Tongue (tissue), 2 donors: Measurements from ENCODE around the gene IFI44L. TPM values are rescaled to one million over a fixed set of nuclear protein-coding genes. Genes with fewer than 3 reads are reported as not detected.

Source experiments
- DNase-seq: peaks from one replicate; pipeline ENCODE4 v3.0.0-alpha.2; 2015
- total RNA-seq: library from RNA; depleted of rRNA; stranded (reverse); fragments of >200 nt; gene quantifications from one replicate; pipeline ENCODE4 v1.2.3, GENCODE V29; 2014

IFI44L gene
- total RNA-seq, 1 donor from 2014 or later = 4.7 TPM

GRCh38 chr1:78641558-78641957, 21.3 kb downstream of the IFI44L start:
- DNase-seq = no peak

GRCh38 chr1:78645723-78646122, 25.5 kb downstream of the IFI44L start:
- no peak for DNase-seq

GRCh38 chr1:78647238-78647637, 27.0 kb downstream of the IFI44L start:
- no peak for DNase-seq

- DNase-seq = peak; percentile 94
These were observed 29.4 kb downstream of the IFI44L start, which contains the start of gene IFI44 for GRCh38 chr1:78649628-78650027. Gene IFI44, plus strand, starts transcription at chr1:78649831. Its CDS starts 365 bp downstream, at chr1:78650196.

GRCh38 chr1:78650114-78650660, 29.9 kb downstream of the IFI44L start:
- peak; percentile 37 for DNase-seq

GRCh38 chr1:78651241-78651640, 31.0 kb downstream of the IFI44L start:
- peak; percentile 64 for DNase-seq

GRCh38 chr1:78652019-78652560, 31.8 kb downstream of the IFI44L start:
- DNase-seq = no peak

GRCh38 chr1:78658901-78659300, 38.7 kb downstream of the IFI44L start:
- no peak for DNase-seq

- no peak for DNase-seq
These were observed 43.7 kb downstream of the IFI44L start for GRCh38 chr1:78663923-78664322.

- DNase-seq = no peak
These were observed 44.5 kb downstream of the IFI44L start for GRCh38 chr1:78664763-78665162.

- no peak for DNase-seq
These were observed 45.6 kb downstream of the IFI44L start for GRCh38 chr1:78665809-78666208.

GRCh38 chr1:78667939-78668338, 47.7 kb downstream of the IFI44L start:
- no peak for DNase-seq

GRCh38 chr1:78668427-78668826, 48.2 kb downstream of the IFI44L start:
- DNase-seq = no peak

- no peak for DNase-seq
These were observed 52.2 kb downstream of the IFI44L start for GRCh38 chr1:78672428-78672827.

- DNase-seq = peak; percentile 11
These were observed 52.9 kb downstream of the IFI44L start for GRCh38 chr1:78673120-78673519.

- peak; percentile 91 for DNase-seq
These were observed 56.2 kb downstream of the IFI44L start for GRCh38 chr1:78676347-78676982.

- DNase-seq = peak; percentile 21
These were observed 56.7 kb downstream of the IFI44L start for GRCh38 chr1:78676993-78677392.

- DNase-seq = no peak
These were observed 57.5 kb downstream of the IFI44L start for GRCh38 chr1:78677788-78678187.

- no peak for DNase-seq
These were observed 58.1 kb downstream of the IFI44L start for GRCh38 chr1:78678324-78678723.

GRCh38 chr1:78681265-78681664, 61.0 kb downstream of the IFI44L start:
- no peak for DNase-seq

GRCh38 chr1:78682496-78682895, 62.2 kb downstream of the IFI44L start:
- DNase-seq = no peak

- DNase-seq = no peak
These were observed 62.8 kb downstream of the IFI44L start for GRCh38 chr1:78683079-78683478.

GRCh38 chr1:78687315-78687714, 67.1 kb downstream of the IFI44L start:
- no peak for DNase-seq

GRCh38 chr1:78687914-78688313, 67.7 kb downstream of the IFI44L start:
- DNase-seq = no peak
